K562 (cell line): ENCODE data around the gene BNC2. TPM values are rescaled to one million over a fixed set of nuclear protein-coding genes. Genes with fewer than 3 reads are reported as not detected.

Experiments
- ATAC-seq: fragments of 200-7000 bp; cut with Tn5 transposase; 3 replicates; pipeline ENCODE4 v1.9.1; 2020; ENCODE audit warnings: moderate library complexity
- BruUV-seq: library from RNA; stranded (reverse); fragments of 400-500 nt; replicated peaks from 2 replicates; lab custom pipeline; 2021; lab: Mats Ljungman, UMichigan
- CTCF ChIA-PET: fragments of 300-600 bp; formaldehyde crosslinking; extraction: SDS; loops from one replicate; lab custom pipeline; 2021; ENCODE audit warnings: low intra/inter-chr PET ratio; lab: Yijun Ruan, JAX
- POLR2A ChIA-PET: fragments of 300-600, 350-650 bp; sonication (Branson Sonifier 250); formaldehyde crosslinking; extraction: SDS; loops from one replicate; lab custom pipeline; 2021; ENCODE audit warnings: antibody characterized with exemption, inconsistent platforms; lab: Yijun Ruan, JAX
- DNase-seq, 4 experiments: peaks; one replicate each; pipeline versions ENCODE4 v3.0.0 to v3.0.0-alpha.2; 2011 to 2018; ENCODE audit warnings: low spot score in 3 of 4, mixed read lengths in 3 of 4; ENCODE audit errors: extremely low read depth in 1 of 4
- FAIRE-seq: peaks from 2 replicates; lab custom pipeline; 2011; peaks lifted over from hg19 to GRCh38; lab: Jason Lieb, UNC
- H2AFZ ChIP-seq: 2 replicates; pipeline ENCODE4 v1.6.0; 2011; ENCODE audit warnings: low read depth, low read length, control low read depth, inconsistent platforms
- H3K27ac ChIP-seq: fragments of 200-600 bp; 3 replicates; pipeline ENCODE4 v1.8.0; 2011; ENCODE audit warnings: low read depth, mild to moderate bottlenecking, control low read depth, inconsistent platforms, low read length, moderate library complexity, mixed read lengths; ENCODE audit errors: extremely low read depth
- H3K27me3 ChIP-seq, 2 experiments: fragments of 300-600 bp in 1 of 2; 2 replicates in 1 of 2; 3 replicates in 1 of 2; pipeline versions ENCODE4 v1.6.0 to v1.8.0; 2011; ENCODE audit warnings: inconsistent platforms in 2 of 2, low read length in 2 of 2, mild to moderate bottlenecking in 1 of 2, mixed read lengths in 1 of 2, moderate library complexity in 1 of 2; ENCODE audit not compliant: control insufficient read depth in 2 of 2, insufficient read depth in 2 of 2
- H3K36me3 ChIP-seq: fragments of 300-600 bp; 3 replicates; pipeline ENCODE4 v1.8.0; 2011; ENCODE audit warnings: mild to moderate bottlenecking, low read length, inconsistent platforms; ENCODE audit not compliant: control insufficient read depth, insufficient read depth
- H3K4me1 ChIP-seq, 2 experiments: fragments of 200-600 bp in 1 of 2; replicated peaks in 1 of 2; 2 replicates in 1 of 2; 3 replicates in 1 of 2; pipeline versions ENCODE4 v1.5.1 to v1.8.0; 2011; ENCODE audit warnings: inconsistent platforms in 2 of 2, low read length in 2 of 2, mild to moderate bottlenecking in 1 of 2, mixed read lengths in 1 of 2, moderate library complexity in 1 of 2; ENCODE audit not compliant: control insufficient read depth in 2 of 2, insufficient read depth in 2 of 2
- H3K4me2 ChIP-seq: 2 replicates; pipeline ENCODE4 v1.6.1; 2011; ENCODE audit warnings: low read length, control low read depth, inconsistent platforms, mixed read lengths; ENCODE audit not compliant: insufficient read depth
- H3K4me3 ChIP-seq: fragments of 200-600 bp; sonication (generic), shearing (Covaris generic); 2 replicates; pipeline ENCODE4 v1.5.1; 2016; ENCODE audit warnings: control low read depth, inconsistent platforms
- H3K79me2 ChIP-seq: fragments of 200-600 bp; 3 replicates; pipeline ENCODE4 v1.8.0; 2011; ENCODE audit warnings: low read length, inconsistent platforms; ENCODE audit not compliant: control insufficient read depth, insufficient read depth
- H3K9ac ChIP-seq, 2 experiments: 2 replicates each; pipeline versions ENCODE4 v1.6.0 to v1.6.1; 2011; ENCODE audit warnings: low read depth in 2 of 2, low read length in 2 of 2, control low read depth in 1 of 2, inconsistent platforms in 1 of 2, mild to moderate bottlenecking in 1 of 2, mixed read lengths in 1 of 2; ENCODE audit not compliant: insufficient read depth in 1 of 2
- H3K9me1 ChIP-seq: one replicate; pipeline ENCODE4 v1.6.0; 2011; ENCODE audit warnings: inconsistent platforms, mild to moderate bottlenecking, low read length, moderate library complexity; ENCODE audit not compliant: control insufficient read depth, insufficient read depth
- H3K9me3 ChIP-seq: replicated peaks from 2 replicates; pipeline ENCODE4 v1.5.1; 2011; ENCODE audit warnings: low read depth, low read length, inconsistent platforms; ENCODE audit not compliant: control insufficient read depth, insufficient read depth
- H4K20me1 ChIP-seq: replicated peaks from 2 replicates; pipeline ENCODE4 v1.6.1; 2011; ENCODE audit warnings: low read length, inconsistent platforms, mixed read lengths; ENCODE audit not compliant: control insufficient read depth, insufficient read depth
- FOXA3 ChIP-seq, 2 experiments: fragments of 450-650 bp in 1 of 2; sonication (generic) in 1 of 2; formaldehyde crosslinking; IDR thresholded peaks in 1 of 2; conservative IDR thresholded peaks in 1 of 2; 2 replicates each; pipeline versions ENCODE4 v1.4.0 to v1.8.0; 2020 to 2022; ENCODE audit warnings: mild to moderate bottlenecking in 2 of 2, missing genetic modification reagents in 1 of 2
- FOXO4 ChIP-seq: fragments of 450-650 bp; formaldehyde crosslinking; IDR thresholded peaks from 2 replicates; pipeline ENCODE4 v1.4.0; 2020; ENCODE audit warnings: mild to moderate bottlenecking, moderate library complexity
- HES1 ChIP-seq: fragments of 450-650 bp; IDR thresholded peaks from 2 replicates; pipeline ENCODE4 v1.6.1; 2016; ENCODE audit warnings: low read depth, mild to moderate bottlenecking, moderate library complexity
- HNRNPL ChIP-seq: fragments of 200-400 bp; formaldehyde crosslinking; IDR thresholded peaks from 2 replicates; pipeline ENCODE4 v1.6.1; 2017; ENCODE audit warnings: low read depth, mild to moderate bottlenecking, low read length
- NR2C1 ChIP-seq, 2 experiments: fragments of 450-650 bp; IDR thresholded peaks; 2 replicates each; pipeline ENCODE4 v1.6.1; 2017; ENCODE audit warnings: mild to moderate bottlenecking in 2 of 2, antibody characterized with exemption in 1 of 2, inconsistent platforms in 1 of 2, missing compliant biosample characterization in 1 of 2, missing genetic modification characterization in 1 of 2
- NUFIP1 ChIP-seq: fragments of 450-650 bp; IDR thresholded peaks from 2 replicates; pipeline ENCODE4 v1.6.1; 2018; ENCODE audit not compliant: partially characterized antibody
- SUPT5H ChIP-seq: fragments of 450-650 bp; IDR thresholded peaks from 2 replicates; pipeline ENCODE4 v1.6.1; 2016
- U2AF2 ChIP-seq: fragments of 200-400 bp; formaldehyde crosslinking; optimal IDR thresholded peaks from 2 replicates; pipeline ENCODE3; 2017; ENCODE audit warnings: low read depth, mild to moderate bottlenecking, low read length
- ZNF224 ChIP-seq: sonication (generic); formaldehyde crosslinking; IDR thresholded peaks from 2 replicates; pipeline ENCODE4 v1.8.0; 2022; ENCODE audit warnings: mild to moderate bottlenecking, missing genetic modification reagents
- WGBS: fragments of 100-300 bp; shearing (Covaris generic); methylation state at CpG from one replicate; pipeline ENCODE4 v1.1.6; 2016; ENCODE audit warnings: low coverage, mixed read lengths; ENCODE audit not compliant: insufficient coverage; ENCODE audit errors: missing lambda C conversion rate; 5-methylcytosine and 5-hydroxymethylcytosine counted together
- in situ Hi-C: fragments of 300-500 bp; cut with MboI; formaldehyde crosslinking; loops from 4 replicates; pipeline ENCODE4 v1.15.0; 2018; ENCODE audit warnings: inconsistent platforms, mixed read lengths
- intact Hi-C: fragments of 100-400 bp; cut with micrococcal nuclease; formaldehyde crosslinking; loops from 2 replicates; pipeline ENCODE4 v1.14.2; 2022
- polyA plus RNA-seq, 8 experiments: library from polyadenylated mRNA; depleted of rRNA in 4 of 8; stranded (reverse) in 5 of 8; unstranded in 3 of 8; fragments of >200 nt; fragmentation: Nextera tagmentation in 2 of 8; fragmentation: Illumina TruSeq in 1 of 8; extraction: Ambion mirVana in 2 of 8; extraction: Trizol in 1 of 8; gene quantifications; 2 replicates each; pipeline versions ENCODE4 v1.2.1 to v1.2.3, GENCODE V29; 2011 to 2014; ENCODE audit warnings: inconsistent platforms in 1 of 8, missing spikeins in 1 of 8
- total RNA-seq, 7 experiments: library from RNA; depleted of rRNA in 6 of 7; stranded (reverse); fragments of >200 nt in 6 of 7; fragmentation: Illumina TruSeq in 2 of 7; extraction: Trizol in 2 of 7; gene quantifications; 2 replicates each; pipeline versions ENCODE4 v1.2.1 to v1.2.3, GENCODE V29; 2011 to 2021; ENCODE audit warnings: low replicate concordance in 1 of 7

BNC2 gene
- total and polyA plus RNA-seq, 9 of the 15 experiments (the other 6 are each of a cell fraction or from before 2014, with no cell fraction given): not detected

- Histone ChIP-seq H4K20me1 (no peaks in the 10 kb centered on the region), H3K4me1 (no peaks in the 10 kb centered on the region), H3K36me3 (no peaks in the 10 kb centered on the region), H3K9me3 (no peaks in the 10 kb centered on the region), H3K79me2 (no peaks in the 10 kb centered on the region), H3K4me3 (no peak overlapping the region), H3K27me3 (no peaks in the 10 kb centered on the region), H2AFZ (no peak overlapping the region), H3K4me2 (no peak overlapping the region), H3K9ac (no peak overlapping the region), H3K27ac (no peak overlapping the region), H3K9me1 (no peaks in the 10 kb centered on the region)
- BruUV-seq: no TSS peak
- FAIRE-seq: no peak
- ChIA-PET POLR2A (no interaction called here), CTCF (no interaction called here)
- no peak for DNase-seq
- in situ Hi-C loops (no loop called here), intact Hi-C loops (no loop called here)
- TF ChIP-seq SUPT5H (no peak), NR2C1 (IDR thresholded peaks at IDR 0.05) (no peak), NR2C1 (tag; IDR thresholded peaks at IDR 0.05) (no peak), FOXA3 (CRISPR knock-in tag; conservative IDR thresholded peaks at IDR 0.05 in 1 of 2, IDR thresholded peaks at IDR 0.05 in 1 of 2) (no peak), U2AF2 (no peak), ZNF224 (CRISPR knock-in tag) (no peak), HNRNPL (no peak), HES1 (no peak), NUFIP1 (no peak), FOXO4 (CRISPR knock-in tag) (no peak)
- ATAC-seq: no peak
- 0% methylated on average over 7 of the region's 7 CpGs for WGBS
Observed at GRCh38 chr9:16487915-16488314, 382.6 kb downstream of the BNC2 start.
